Gastroesophageal sphincter (tissue), 4 donors: Measurements from ENCODE around the gene CNTN5. TPM values are rescaled to one million over a fixed set of nuclear protein-coding genes. Genes with fewer than 3 reads are reported as not detected.
"Not testable (repeated sequence)": the region's sequence is repeated elsewhere in the genome, so short reads cannot be mapped to it uniquely, and the experiment has no call there.

Experiments
- ATAC-seq: fragments of 150-250 bp; one replicate; pipeline ENCODE4 v1.9.1; 2016; ENCODE audit warnings: mild to moderate bottlenecking, moderate library complexity
- H3K27ac ChIP-seq, 4 donors: fragments of 200-600 bp; sonication (generic) in 3 of 4; 1 replicate in 3 of 4; 2 replicates in 1 of 4; pipeline ENCODE4 v1.5.1; 2016 to 2019
- H3K27me3 ChIP-seq: fragments of 200-600 bp; sonication (generic); one replicate; pipeline ENCODE4 v1.5.1; 2019
- H3K36me3 ChIP-seq, 2 donors: fragments of 200-600 bp; sonication (generic); one replicate each; pipeline ENCODE4 v1.5.1; 2019; ENCODE audit warnings: control low read depth in 1 of 2
- H3K4me1 ChIP-seq, 3 donors: fragments of 200-600 bp; sonication (generic); 1 replicate in 2 of 3; 2 replicates in 1 of 3; pipeline ENCODE4 v1.5.1; 2016 to 2019; ENCODE audit warnings: control low read depth in 2 of 3
- H3K4me3 ChIP-seq, 2 donors: fragments of 200-600 bp; sonication (generic); one replicate each; pipeline ENCODE4 v1.5.1; 2019; ENCODE audit warnings: mild to moderate bottlenecking in 1 of 2, moderate library complexity in 1 of 2
- H3K9me3 ChIP-seq, 3 donors: fragments of 200-600 bp; sonication (generic); one replicate each; pipeline ENCODE4 v1.5.1; 2017 to 2019; ENCODE audit warnings: control low read depth in 2 of 3
- EP300 ChIP-seq: sonication (generic); formaldehyde crosslinking; IDR thresholded peaks from one replicate; pipeline ENCODE4 v1.6.1; 2017; ENCODE audit warnings: antibody characterized with exemption, mild to moderate bottlenecking
- POLR2A ChIP-seq, 2 donors: fragments of 450-650 bp; IDR thresholded peaks; one replicate each; pipeline ENCODE4 v1.6.1; 2017; ENCODE audit warnings: antibody characterized with exemption in 2 of 2, mild to moderate bottlenecking in 2 of 2, moderate library complexity in 1 of 2
- POLR2AphosphoS5 ChIP-seq: sonication (generic); formaldehyde crosslinking; IDR thresholded peaks from one replicate; pipeline ENCODE4 v1.6.1; 2017; ENCODE audit warnings: antibody characterized with exemption
- WGBS, 2 donors: methylation state at CpG; one replicate each; pipeline ENCODE4 v1.1.5; 2018; ENCODE audit warnings: low coverage in 1 of 2; 5-methylcytosine and 5-hydroxymethylcytosine counted together
- total RNA-seq, 4 donors: library from RNA; depleted of rRNA; stranded (reverse); fragments of >200 nt; gene quantifications; one replicate each; pipeline ENCODE4 v1.1.0, GENCODE V29; 2016
- TF ChIP-seq, protein P1 (sequence below), 4 experiments: fragments of 200-600 bp in 2 of 4; fragments of 450-650 bp in 2 of 4; sonication (generic) in 1 of 4; IDR thresholded peaks; one replicate each; pipeline ENCODE4 v1.5.1; 2017 to 2019; ENCODE audit warnings: antibody characterized with exemption in 4 of 4, mild to moderate bottlenecking in 2 of 4, moderate library complexity in 2 of 4

Gene CNTN5
- total RNA-seq, 4 donors from 2014 or later, result 0.16 TPM; not detected in 3

DNA sequence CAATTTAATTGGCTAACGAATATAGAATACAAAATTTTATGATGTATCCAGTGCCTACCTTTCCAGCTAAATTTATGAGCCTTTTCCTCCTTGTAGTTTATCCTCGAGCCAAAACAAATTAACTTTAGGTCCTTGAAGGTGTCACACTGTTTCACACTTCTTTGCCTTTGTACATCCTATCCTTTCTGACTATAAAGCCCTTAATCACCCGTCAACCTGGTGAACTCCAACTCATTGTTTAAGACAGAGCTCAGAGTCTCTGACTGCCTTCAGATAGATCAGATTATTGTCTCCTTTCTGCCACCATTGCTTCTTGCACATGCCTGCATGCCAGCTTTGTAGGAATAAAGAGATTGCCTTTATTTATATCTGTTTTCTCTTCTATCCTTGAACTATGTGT lies 58.8 kb downstream of the CNTN5 start:
- H3K4me3 ChIP-seq, result no peak overlapping the region
- H3K36me3 ChIP-seq, result no peaks in the 10 kb centered on the region
- H3K27me3 ChIP-seq, result no peaks in the 10 kb centered on the region
- WGBS, 2 donors, result 64 to 78% methylated on average over 3 of the region's 3 CpGs
- no peak for ATAC-seq
- H3K4me1 ChIP-seq, result no peaks in the 10 kb centered on the region
- TF ChIP-seq POLR2A (IDR thresholded peaks at IDR 0.05) (no peak), EP300 (no peak), POLR2AphosphoS5 (no peak)
- TF ChIP-seq, protein P1, sequence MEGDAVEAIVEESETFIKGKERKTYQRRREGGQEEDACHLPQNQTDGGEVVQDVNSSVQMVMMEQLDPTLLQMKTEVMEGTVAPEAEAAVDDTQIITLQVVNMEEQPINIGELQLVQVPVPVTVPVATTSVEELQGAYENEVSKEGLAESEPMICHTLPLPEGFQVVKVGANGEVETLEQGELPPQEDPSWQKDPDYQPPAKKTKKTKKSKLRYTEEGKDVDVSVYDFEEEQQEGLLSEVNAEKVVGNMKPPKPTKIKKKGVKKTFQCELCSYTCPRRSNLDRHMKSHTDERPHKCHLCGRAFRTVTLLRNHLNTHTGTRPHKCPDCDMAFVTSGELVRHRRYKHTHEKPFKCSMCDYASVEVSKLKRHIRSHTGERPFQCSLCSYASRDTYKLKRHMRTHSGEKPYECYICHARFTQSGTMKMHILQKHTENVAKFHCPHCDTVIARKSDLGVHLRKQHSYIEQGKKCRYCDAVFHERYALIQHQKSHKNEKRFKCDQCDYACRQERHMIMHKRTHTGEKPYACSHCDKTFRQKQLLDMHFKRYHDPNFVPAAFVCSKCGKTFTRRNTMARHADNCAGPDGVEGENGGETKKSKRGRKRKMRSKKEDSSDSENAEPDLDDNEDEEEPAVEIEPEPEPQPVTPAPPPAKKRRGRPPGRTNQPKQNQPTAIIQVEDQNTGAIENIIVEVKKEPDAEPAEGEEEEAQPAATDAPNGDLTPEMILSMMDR (IDR thresholded peaks at IDR 0.05), result no peak
- no peak overlapping the region for H3K27ac ChIP-seq
- no peaks in the 10 kb centered on the region for H3K9me3 ChIP-seq

DNA sequence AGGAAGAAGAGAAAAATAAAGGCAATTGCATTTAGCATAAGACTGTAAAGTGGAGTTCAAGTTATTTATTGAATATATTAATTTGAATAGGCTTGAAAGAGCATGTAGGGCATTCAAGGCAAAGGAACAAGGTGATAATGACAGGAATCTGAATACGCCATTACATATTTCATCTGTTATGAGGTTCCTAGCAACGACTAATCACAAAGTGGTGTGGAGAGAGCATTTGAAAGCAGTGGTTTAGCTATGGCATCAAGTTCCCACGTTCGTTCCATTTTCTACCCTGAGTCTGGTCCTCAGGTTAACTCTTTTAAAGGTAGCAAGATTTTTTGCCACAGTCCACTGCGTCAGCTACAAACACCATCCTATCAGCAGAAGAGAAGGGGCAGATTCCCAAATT lies 59.4 kb downstream of the CNTN5 start:
- Histone ChIP-seq H3K36me3 (no peaks in the 10 kb centered on the region), H3K9me3 (no peaks in the 10 kb centered on the region), H3K27ac (no peak overlapping the region), H3K27me3 (no peaks in the 10 kb centered on the region), H3K4me3 (no peak overlapping the region), H3K4me1 (no peaks in the 10 kb centered on the region)
- 75 to 76% methylated on average over 5 of the region's 5 CpGs for WGBS, 2 donors
- TF ChIP-seq POLR2A (IDR thresholded peaks at IDR 0.05), result no peak
- TF ChIP-seq, protein P1 (IDR thresholded peaks at IDR 0.05), result no peak
- TF ChIP-seq POLR2AphosphoS5, result no peak
- no peak for TF ChIP-seq EP300
- ATAC-seq, result no peak

DNA sequence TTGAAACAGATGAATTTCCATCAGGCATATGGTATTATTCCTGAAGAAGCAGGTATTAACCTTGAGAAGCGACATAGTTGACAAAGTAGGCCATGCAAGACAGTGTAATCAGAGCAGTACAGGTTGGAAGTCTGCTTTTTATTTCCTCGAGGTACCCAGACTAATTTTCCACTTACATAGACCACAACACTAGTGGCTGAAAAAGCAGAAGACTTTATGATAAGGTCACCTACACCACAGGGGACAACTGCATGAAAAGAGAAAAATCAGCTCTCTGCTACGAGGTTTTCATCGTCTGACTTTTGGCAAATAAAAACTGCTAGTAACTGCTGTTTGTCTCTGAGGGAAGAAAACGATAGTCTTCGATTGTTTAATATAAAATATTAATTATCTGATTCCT lies 77.5 kb downstream of the CNTN5 start:
- WGBS, 2 donors, result 68 to 75% methylated on average over 5 to 6 of the region's 6 CpGs
- ATAC-seq, result no peak
- no peaks in the 10 kb centered on the region for H3K4me1 ChIP-seq
- H3K36me3 ChIP-seq, result no peaks in the 10 kb centered on the region
- H3K9me3 ChIP-seq, result peaks cover 0 to 7% (median 0%) of the 10 kb centered on the region in 3 donors
- no peak overlapping the region for H3K4me3 ChIP-seq
- no peak overlapping the region for H3K27ac ChIP-seq
- TF ChIP-seq, protein P1 (IDR thresholded peaks at IDR 0.05), result no peak
- TF ChIP-seq EP300, result no peak
- no peak for TF ChIP-seq POLR2A (IDR thresholded peaks at IDR 0.05)
- H3K27me3 ChIP-seq, result no peaks in the 10 kb centered on the region

DNA sequence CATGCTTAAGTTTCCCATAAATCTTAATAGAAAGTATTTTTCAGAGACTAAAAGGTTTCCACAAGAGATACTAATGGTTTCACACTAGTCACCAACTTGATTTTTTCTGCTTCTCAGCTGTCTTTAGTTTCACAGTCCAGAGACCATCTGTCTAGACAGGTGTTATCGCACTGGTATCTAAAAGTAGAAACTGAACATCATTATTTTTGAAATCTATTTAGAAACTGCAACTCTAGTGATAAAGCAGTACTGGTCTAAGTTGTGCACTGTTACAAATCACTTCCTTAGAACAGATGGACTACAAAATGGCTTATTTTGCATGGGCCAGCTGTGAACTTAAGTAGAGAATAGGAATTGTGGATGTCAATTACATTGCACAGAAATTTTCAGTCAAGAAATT lies 78.0 kb downstream of the CNTN5 start:
- H3K4me3 ChIP-seq, result no peak overlapping the region
- H3K27me3 ChIP-seq, result no peaks in the 10 kb centered on the region
- 15 to 38% methylated on average over 1 of the region's 1 CpG for WGBS, 2 donors

DNA sequence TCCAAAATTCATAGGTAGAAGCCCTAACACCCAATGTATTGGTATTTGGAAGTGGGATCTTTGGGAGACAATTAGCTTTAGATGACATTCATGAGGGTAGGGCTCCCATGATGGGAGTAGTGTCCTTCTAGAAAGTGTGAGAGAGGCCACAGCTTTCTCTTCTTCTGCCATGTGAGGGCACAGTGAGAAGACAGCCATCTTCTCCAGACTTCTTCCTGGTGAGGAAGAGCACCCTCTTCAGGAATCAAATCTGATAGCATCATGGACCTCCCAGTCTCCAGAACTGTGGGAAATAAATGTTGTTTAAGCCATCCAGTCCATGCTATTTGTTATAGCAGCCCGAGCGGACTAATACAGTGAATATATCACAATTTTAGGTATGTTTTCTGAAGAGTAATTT lies 96.9 kb downstream of the CNTN5 start:
- Histone ChIP-seq H3K27me3 (no peaks in the 10 kb centered on the region), H3K4me3 (no peak overlapping the region), H3K9me3 (no peaks in the 10 kb centered on the region), H3K27ac (no peak overlapping the region), H3K36me3 (no peaks in the 10 kb centered on the region), H3K4me1 (no peaks in the 10 kb centered on the region)
- no peak for ATAC-seq
- no peak for TF ChIP-seq EP300
- no peak for TF ChIP-seq POLR2A (IDR thresholded peaks at IDR 0.05)
- 95 to 97% methylated on average over 2 of the region's 2 CpGs for WGBS, 2 donors

More for the DNA sequence above, 78.0 kb downstream of the CNTN5 start:
- no peaks in the 10 kb centered on the region for H3K36me3 ChIP-seq
- no peak for ATAC-seq
- peaks cover 0 to 7% (median 0%) of the 10 kb centered on the region in 3 donors for H3K9me3 ChIP-seq
- TF ChIP-seq, protein P1 (IDR thresholded peaks at IDR 0.05), result no peak
- TF ChIP-seq POLR2AphosphoS5, result no peak
- no peak overlapping the region for H3K27ac ChIP-seq
- H3K4me1 ChIP-seq, result no peaks in the 10 kb centered on the region

DNA sequence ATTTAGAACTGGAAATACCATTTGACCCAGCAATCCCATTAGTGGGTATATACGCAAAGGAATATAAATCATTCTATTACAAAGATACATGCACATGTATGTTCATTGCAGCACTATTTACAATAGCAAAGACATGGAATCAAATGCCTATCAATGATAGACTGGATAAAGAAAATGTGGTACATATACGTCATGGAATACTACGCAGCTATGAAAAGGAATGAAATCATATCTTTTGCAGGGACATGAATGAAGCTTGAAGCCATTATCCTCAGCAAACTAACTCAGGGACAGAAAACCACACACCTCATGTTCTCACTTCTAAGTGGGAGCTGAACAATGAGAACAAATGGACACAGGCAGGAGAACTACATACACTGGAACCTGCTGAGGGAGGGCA lies 113.1 kb downstream of the CNTN5 start:
- not testable (repeated sequence) for H3K4me3 ChIP-seq, H3K27ac ChIP-seq, ATAC-seq, H3K4me1 ChIP-seq, H3K36me3 ChIP-seq, H3K9me3 ChIP-seq, H3K27me3 ChIP-seq
- WGBS, 2 donors, result 100% methylated on average over 3 of the region's 3 CpGs
